Measurements from ENCODE around the gene SPON2. TPM values are rescaled to one million over a fixed set of nuclear protein-coding genes. Genes with fewer than 3 reads are reported as not detected.

SPON2 gene
- total RNA-seq, 1 experiment from 2014 or later = 3.1 TPM

- intact Hi-C loops (cut with micrococcal nuclease; ENCODE audit: unreplicated experiment) = no loop called here
- TF ChIP-seq, protein P1, sequence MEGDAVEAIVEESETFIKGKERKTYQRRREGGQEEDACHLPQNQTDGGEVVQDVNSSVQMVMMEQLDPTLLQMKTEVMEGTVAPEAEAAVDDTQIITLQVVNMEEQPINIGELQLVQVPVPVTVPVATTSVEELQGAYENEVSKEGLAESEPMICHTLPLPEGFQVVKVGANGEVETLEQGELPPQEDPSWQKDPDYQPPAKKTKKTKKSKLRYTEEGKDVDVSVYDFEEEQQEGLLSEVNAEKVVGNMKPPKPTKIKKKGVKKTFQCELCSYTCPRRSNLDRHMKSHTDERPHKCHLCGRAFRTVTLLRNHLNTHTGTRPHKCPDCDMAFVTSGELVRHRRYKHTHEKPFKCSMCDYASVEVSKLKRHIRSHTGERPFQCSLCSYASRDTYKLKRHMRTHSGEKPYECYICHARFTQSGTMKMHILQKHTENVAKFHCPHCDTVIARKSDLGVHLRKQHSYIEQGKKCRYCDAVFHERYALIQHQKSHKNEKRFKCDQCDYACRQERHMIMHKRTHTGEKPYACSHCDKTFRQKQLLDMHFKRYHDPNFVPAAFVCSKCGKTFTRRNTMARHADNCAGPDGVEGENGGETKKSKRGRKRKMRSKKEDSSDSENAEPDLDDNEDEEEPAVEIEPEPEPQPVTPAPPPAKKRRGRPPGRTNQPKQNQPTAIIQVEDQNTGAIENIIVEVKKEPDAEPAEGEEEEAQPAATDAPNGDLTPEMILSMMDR (IDR thresholded peaks at IDR 0.05; ENCODE audit: insufficient read depth in 1 of 2, low read depth in 1 of 2, low read length in 1 of 2, severe bottlenecking in 1 of 2, unreplicated experiment in 1 of 2) = no peak
- Mint-ChIP-seq H3K27ac (ENCODE audit: unreplicated experiment) (no peak overlapping the region), H3K36me3 (ENCODE audit: insufficient read depth, unreplicated experiment) (no peaks in the 10 kb centered on the region), H3K4me1 (ENCODE audit: low read depth, unreplicated experiment) (no peaks in the 10 kb centered on the region), H3K9me3 (ENCODE audit: unreplicated experiment) (no peaks in the 10 kb centered on the region), H3K4me3 (ENCODE audit: unreplicated experiment) (no peak overlapping the region), H3K27me3 (ENCODE audit: insufficient read depth, unreplicated experiment) (no peaks in the 10 kb centered on the region)
- H3K27me3 ChIP-seq (replicated peaks; ENCODE audit: control insufficient read depth, insufficient read depth, low read length) = no peaks in the 10 kb centered on the region
- ChIA-PET POLR2A (no interaction called here), CTCF (interaction anchor here (0.7 kb wide), 1 partner anchor 431 kb away, joined by 4 read pairs; no protein-coding TSS in a partner anchor)
- H3K9me3 ChIP-seq = no peaks in the 10 kb centered on the region
- H3K36me3 ChIP-seq (ENCODE audit: control insufficient read depth, insufficient read depth, low read length) = no peaks in the 10 kb centered on the region
- DNase-seq = peak in 1 of 2 experiments; percentile 25
- H3K4me1 ChIP-seq = no peaks in the 10 kb centered on the region
- no peak overlapping the region for H3K4me3 ChIP-seq (ENCODE audit: low read depth, low read length)
- BruUV-seq (replicated peaks) = no TSS peak
These were observed 25.9 kb upstream of the SPON2 start for GRCh38 chr4:1198098-1198844.

- Mint-ChIP-seq H3K4me3 (ENCODE audit: unreplicated experiment) (no peak overlapping the region), H3K27me3 (ENCODE audit: insufficient read depth, unreplicated experiment) (no peaks in the 10 kb centered on the region), H3K27ac (ENCODE audit: unreplicated experiment) (no peak overlapping the region), H3K4me1 (ENCODE audit: low read depth, unreplicated experiment) (no peaks in the 10 kb centered on the region), H3K36me3 (ENCODE audit: insufficient read depth, unreplicated experiment) (no peaks in the 10 kb centered on the region), H3K9me3 (ENCODE audit: unreplicated experiment) (no peaks in the 10 kb centered on the region)
- peak in 1 of 2 experiments; percentile 29 for DNase-seq
- CTCF ChIA-PET = no interaction called here
- no peaks in the 10 kb centered on the region for H3K9me3 ChIP-seq
- BruUV-seq (replicated peaks) = no TSS peak
- TF ChIP-seq, protein P1 (IDR thresholded peaks at IDR 0.05; ENCODE audit: insufficient read depth in 1 of 2, low read depth in 1 of 2, low read length in 1 of 2, severe bottlenecking in 1 of 2, unreplicated experiment in 1 of 2) = no peak
- POLR2A ChIA-PET = no interaction called here
- no peaks in the 10 kb centered on the region for H3K27me3 ChIP-seq (replicated peaks; ENCODE audit: control insufficient read depth, insufficient read depth, low read length)
- no peak overlapping the region for H3K4me3 ChIP-seq (ENCODE audit: low read depth, low read length)
- intact Hi-C loops (cut with micrococcal nuclease; ENCODE audit: unreplicated experiment) = no loop called here
- H3K36me3 ChIP-seq (ENCODE audit: control insufficient read depth, insufficient read depth, low read length) = no peaks in the 10 kb centered on the region
- H3K4me1 ChIP-seq = no peaks in the 10 kb centered on the region
These were observed 24.2 kb upstream of the SPON2 start for GRCh38 chr4:1196421-1197183.

- no peak overlapping the region for H3K4me3 ChIP-seq (ENCODE audit: low read depth, low read length)
- H3K9me3 ChIP-seq = no peaks in the 10 kb centered on the region
- H3K36me3 Mint-ChIP-seq (ENCODE audit: insufficient read depth, unreplicated experiment) = no peaks in the 10 kb centered on the region
- no peak overlapping the region for H3K27ac Mint-ChIP-seq (ENCODE audit: unreplicated experiment)
- H3K4me3 Mint-ChIP-seq (ENCODE audit: unreplicated experiment) = no peak overlapping the region
- peak in 1 of 2 experiments; percentile 24 for DNase-seq
- H3K4me1 ChIP-seq = no peaks in the 10 kb centered on the region
- H3K36me3 ChIP-seq (ENCODE audit: control insufficient read depth, insufficient read depth, low read length) = no peaks in the 10 kb centered on the region
- CTCF ChIA-PET = no interaction called here
- POLR2A ChIA-PET = no interaction called here
- intact Hi-C loops (cut with micrococcal nuclease; ENCODE audit: unreplicated experiment) = no loop called here
- no peaks in the 10 kb centered on the region for H3K27me3 ChIP-seq (replicated peaks; ENCODE audit: control insufficient read depth, insufficient read depth, low read length)
- no TSS peak for BruUV-seq (replicated peaks)
- TF ChIP-seq, protein P1 (IDR thresholded peaks at IDR 0.05; ENCODE audit: insufficient read depth in 1 of 2, low read depth in 1 of 2, low read length in 1 of 2, severe bottlenecking in 1 of 2, unreplicated experiment in 1 of 2) = no peak
- no peaks in the 10 kb centered on the region for H3K9me3 Mint-ChIP-seq (ENCODE audit: unreplicated experiment)
- no peaks in the 10 kb centered on the region for H3K27me3 Mint-ChIP-seq (ENCODE audit: insufficient read depth, unreplicated experiment)
- no peaks in the 10 kb centered on the region for H3K4me1 Mint-ChIP-seq (ENCODE audit: low read depth, unreplicated experiment)
These were observed 23.6 kb upstream of the SPON2 start for GRCh38 chr4:1195891-1196401.
